ENCODE measurements around the gene WWOX. TPM values are rescaled to one million over a fixed set of nuclear protein-coding genes. Genes with fewer than 3 reads are reported as not detected.

WWOX gene
- total and polyA plus RNA-seq, 2 of the 8 experiments (the other 6 are each of a cell fraction or from before 2014, with no cell fraction given) = 5.4 to 16.7 TPM

DNA sequence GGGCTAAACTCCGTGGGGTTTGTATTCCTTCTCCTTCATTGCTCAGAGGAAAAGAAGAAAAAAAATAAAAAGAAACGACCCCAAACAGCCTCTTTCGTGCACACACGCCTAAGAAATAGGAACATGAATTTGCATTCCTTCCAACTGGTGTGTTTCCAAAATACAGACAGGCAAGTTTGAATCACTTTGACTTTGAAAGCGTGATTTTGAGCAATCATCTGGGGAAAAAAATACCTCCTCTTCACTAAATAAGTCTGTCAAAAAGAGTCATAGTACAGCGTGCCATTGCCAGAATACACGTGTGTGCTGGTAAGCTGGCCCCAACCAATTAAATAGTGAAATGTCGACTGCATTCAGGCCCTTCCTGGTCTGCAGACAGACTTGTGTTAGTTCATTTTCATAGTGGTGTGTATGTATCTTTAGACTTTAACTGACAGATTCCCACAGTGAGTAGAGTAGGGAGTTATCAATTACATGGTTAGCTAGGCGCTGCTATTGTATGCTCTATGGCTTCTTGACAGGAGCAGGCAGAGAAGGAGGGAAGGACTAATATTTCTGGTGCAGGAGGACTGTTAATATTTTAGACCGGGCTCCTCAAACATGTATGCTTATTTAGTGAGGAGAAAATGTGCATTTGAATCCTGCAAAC is 882.8 kb downstream of the WWOX start:
- H2BK120ac ChIP-seq (replicated peaks; ENCODE audit: low read depth, low read length) = no peak overlapping the region
- 84% methylated on average over 9 of the region's 10 CpGs; no CpG with 5 or more reads in 1 of the 2 experiments for WGBS, 2 experiments (ENCODE audit: extremely low coverage in 1 of 2, insufficient coverage in 1 of 2, insufficient read length in 1 of 2, insufficient replicate concordance in 2 of 2, low coverage in 1 of 2, low lambda C conversion rate in 2 of 2, missing lambda C conversion rate in 1 of 2)

More for the DNA sequence above, 882.8 kb downstream of the WWOX start:
- no peak overlapping the region for H3K18ac ChIP-seq (ENCODE audit: extremely low read depth, low read length)
- no peak overlapping the region for H2AFZ ChIP-seq (ENCODE audit: low read length)
- no peak overlapping the region for H2BK15ac ChIP-seq (ENCODE audit: low read length)
- H2AK5ac ChIP-seq (ENCODE audit: low read depth, low read length) = no peak overlapping the region
- no peak overlapping the region for H3K27ac ChIP-seq (ENCODE audit: low read depth, low read length)
- H2BK12ac ChIP-seq (ENCODE audit: low read depth, low read length) = no peak overlapping the region
- no peaks in the 10 kb centered on the region for H3K23me2 ChIP-seq (ENCODE audit: low read depth, low read length)
- H3K4ac ChIP-seq (replicated peaks; ENCODE audit: insufficient read length, low read depth, low read length) = no peak overlapping the region
- no peak overlapping the region for H3K4me3 ChIP-seq (ENCODE audit: extremely low read depth in 1 of 4, insufficient read depth in 2 of 4, low read depth in 3 of 4, low read length in 4 of 4)
- no peak overlapping the region for H3K56ac ChIP-seq (replicated peaks; ENCODE audit: insufficient read length, low read depth, low read length)
- no peak overlapping the region for H4K91ac ChIP-seq (replicated peaks; ENCODE audit: insufficient read length, low read length)
- CTCF ChIA-PET (ENCODE audit: partially characterized antibody) = interaction anchor here (0.6 kb wide), 2 partner anchors 198 to 1460 kb away, joined by 3 read pairs; no protein-coding TSS in a partner anchor
- H3K9me3 ChIP-seq (ENCODE audit: insufficient read depth in 2 of 2, low read depth in 1 of 2, low read length in 1 of 2) = no peaks in the 10 kb centered on the region
- TF ChIP-seq BCL11A (IDR thresholded peaks at IDR 0.05; ENCODE audit: low read depth in 2 of 2, low read length in 2 of 2) (no peak), MAFK (IDR thresholded peaks at IDR 0.05; ENCODE audit: low read depth, low read length) (no peak), TBP (IDR thresholded peaks at IDR 0.05; ENCODE audit: low read depth, low read length) (no peak), SIX5 (IDR thresholded peaks at IDR 0.05; ENCODE audit: low read depth, low read length) (no peak), SP2 (IDR thresholded peaks at IDR 0.05; ENCODE audit: low read length) (no peak), CTCF (IDR thresholded peaks at IDR 0.05; ENCODE audit: control extremely low read depth in 1 of 3, insufficient read depth in 1 of 3, low read depth in 1 of 3, low read length in 3 of 3) (no peak), SIRT6 (IDR thresholded peaks at IDR 0.05; ENCODE audit: low read length) (no peak), KDM5A (IDR thresholded peaks at IDR 0.05; ENCODE audit: low read length) (no peak), CBX8 (IDR thresholded peaks at IDR 0.05; ENCODE audit: borderline replicate concordance, low read depth, low read length) (no peak), RNF2 (IDR thresholded peaks at IDR 0.05; ENCODE audit: borderline replicate concordance, low read depth, low read length, missing control alignments, poor library complexity, severe bottlenecking) (no peak)
- TF ChIP-seq, protein P1, sequence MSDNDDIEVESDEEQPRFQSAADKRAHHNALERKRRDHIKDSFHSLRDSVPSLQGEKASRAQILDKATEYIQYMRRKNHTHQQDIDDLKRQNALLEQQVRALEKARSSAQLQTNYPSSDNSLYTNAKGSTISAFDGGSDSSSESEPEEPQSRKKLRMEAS (IDR thresholded peaks at IDR 0.05) = no peak
- POLR2A ChIA-PET (ENCODE audit: partially characterized antibody) = no interaction called here
- H4K5ac ChIP-seq (ENCODE audit: insufficient read length, low read depth, low read length) = no peak overlapping the region
- no peaks in the 10 kb centered on the region for H3K79me1 ChIP-seq (ENCODE audit: low read depth, low read length)
- H3K4me2 ChIP-seq (ENCODE audit: insufficient read depth in 1 of 2, low read depth in 2 of 2, low read length in 2 of 2) = no peak overlapping the region
- H3K9ac ChIP-seq (replicated peaks in 1 of 4; ENCODE audit: extremely low read depth in 1 of 4, low read depth in 3 of 4, low read length in 3 of 4) = no peak overlapping the region
- no peaks in the 10 kb centered on the region for H3K27me3 ChIP-seq (replicated peaks in 1 of 4; ENCODE audit: control insufficient read depth in 3 of 4, extremely low read depth in 1 of 4, insufficient read depth in 3 of 4, low read length in 3 of 4)
- H2BK20ac ChIP-seq (ENCODE audit: low read length) = no peak overlapping the region
- H4K8ac ChIP-seq (ENCODE audit: extremely low read depth, insufficient read depth, low read length) = no peak overlapping the region
- H3K79me2 ChIP-seq (ENCODE audit: control insufficient read depth in 1 of 2, insufficient read depth in 2 of 2, low read length in 2 of 2) = no peaks in the 10 kb centered on the region
- no peaks in the 10 kb centered on the region for H3K4me1 ChIP-seq (replicated peaks in 1 of 4; ENCODE audit: control insufficient read depth in 3 of 4, insufficient read depth in 4 of 4, low read length in 3 of 4)
- DNase-seq (ENCODE audit: low read depth in 1 of 2, low spot score in 2 of 2) (no peak), FAIRE-seq (no peak)
- no peaks in the 10 kb centered on the region for H3K36me3 ChIP-seq (ENCODE audit: control insufficient read depth in 2 of 4, insufficient read depth in 4 of 4, low read length in 3 of 4)
- H3K23ac ChIP-seq (ENCODE audit: insufficient read length) = no peak overlapping the region
- no peak overlapping the region for H3K14ac ChIP-seq (ENCODE audit: insufficient read length)
- H2BK5ac ChIP-seq (ENCODE audit: low read depth, low read length) = no peak overlapping the region
- H4K20me1 ChIP-seq (replicated peaks in 1 of 2; ENCODE audit: control insufficient read depth in 1 of 2, insufficient read depth in 2 of 2, low read length in 2 of 2) = no peaks in the 10 kb centered on the region

Measured in H1 (cell line).